HG02798 (cell line): ENCODE results near the gene KRTAP17-1.
"Not testable (repeated sequence)": the region's sequence is repeated elsewhere in the genome, so short reads cannot be mapped to it uniquely, and the experiment has no call there.

Experiments used
- ATAC-seq: cut with Tn5 transposase; IDR thresholded peaks from one replicate; pipeline ENCODE4 v1.9.1; 2021; ENCODE audit warnings: mild to moderate bottlenecking; ENCODE audit not compliant: unreplicated experiment, poor library complexity

The KRTAP17-1 gene

DNA sequence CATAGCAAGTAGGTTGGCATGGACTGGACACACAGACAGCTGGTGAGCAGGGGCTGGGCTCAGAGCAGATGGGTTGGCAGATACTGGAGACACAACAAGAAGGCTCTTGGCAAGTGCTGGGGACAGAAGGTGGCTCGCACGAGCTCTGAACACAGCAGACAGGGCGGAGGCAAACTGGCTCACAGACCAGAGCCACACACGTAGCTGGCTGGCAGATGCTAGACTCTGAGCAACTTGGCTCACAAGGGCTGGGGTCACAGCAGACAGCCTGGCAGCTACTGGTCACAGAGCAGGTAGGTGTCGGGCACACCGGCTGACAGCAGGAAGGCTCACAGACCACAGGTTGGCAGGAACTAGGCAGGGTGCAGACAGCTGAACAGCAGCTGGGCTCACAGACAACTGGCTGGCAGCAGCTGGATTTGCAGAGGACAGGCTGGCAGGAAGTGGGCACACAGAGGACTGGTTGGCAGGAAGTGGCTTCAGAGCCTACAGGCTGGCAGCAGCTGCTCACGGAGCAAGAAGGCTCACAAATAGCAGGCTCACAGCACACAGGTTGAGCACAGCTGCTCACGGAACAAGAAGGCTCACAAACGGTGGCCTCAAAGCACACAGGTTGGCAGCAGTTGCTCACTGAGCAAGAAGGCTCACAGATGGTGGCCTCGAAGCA lies 7.1 kb downstream of the KRTAP17-1 start:
- no peak for ATAC-seq

GRCh38 chr17:41307647-41308046 lies 7.9 kb downstream of the KRTAP17-1 start:
- ATAC-seq: no peak

GRCh38 chr17:41304091-41304490 lies 11.4 kb downstream of the KRTAP17-1 start:
- ATAC-seq: no peak

- no peak for ATAC-seq
Observed at GRCh38 chr17:41302981-41303380, 12.5 kb downstream of the KRTAP17-1 start.

GRCh38 chr17:41301916-41302901 lies 13.3 kb downstream of the KRTAP17-1 start, which contains the start of gene KRTAP29-1:
TSS of gene KRTAP29-1 (minus strand) at chr17:41302851. CDS start at chr17:41302851, 0 bp downstream.
- no peak for ATAC-seq

GRCh38 chr17:41301204-41301790 lies 14.2 kb downstream of the KRTAP17-1 start:
- ATAC-seq: no peak

GRCh38 chr17:41298458-41299135 lies 16.9 kb downstream of the KRTAP17-1 start:
- ATAC-seq: no peak

DNA sequence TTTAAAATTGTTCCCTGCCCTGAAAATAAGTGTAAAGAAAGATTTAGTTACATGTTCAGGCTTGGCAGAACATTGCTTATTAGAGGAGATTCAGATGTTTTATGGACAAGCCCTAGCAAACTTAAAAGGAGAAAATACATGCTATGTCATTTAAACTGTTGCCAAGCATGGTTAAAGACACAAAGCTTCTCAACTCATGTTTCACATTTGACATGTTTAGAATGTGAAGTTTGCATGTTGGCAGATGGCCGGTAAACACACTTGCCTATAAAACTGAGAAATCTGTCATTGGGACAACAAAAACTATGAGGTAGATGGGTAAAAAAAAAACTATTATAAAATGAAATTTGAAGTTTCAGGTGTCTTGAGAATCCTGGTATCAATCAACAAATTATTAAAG lies 18.7 kb downstream of the KRTAP17-1 start:
- no peak for ATAC-seq

DNA sequence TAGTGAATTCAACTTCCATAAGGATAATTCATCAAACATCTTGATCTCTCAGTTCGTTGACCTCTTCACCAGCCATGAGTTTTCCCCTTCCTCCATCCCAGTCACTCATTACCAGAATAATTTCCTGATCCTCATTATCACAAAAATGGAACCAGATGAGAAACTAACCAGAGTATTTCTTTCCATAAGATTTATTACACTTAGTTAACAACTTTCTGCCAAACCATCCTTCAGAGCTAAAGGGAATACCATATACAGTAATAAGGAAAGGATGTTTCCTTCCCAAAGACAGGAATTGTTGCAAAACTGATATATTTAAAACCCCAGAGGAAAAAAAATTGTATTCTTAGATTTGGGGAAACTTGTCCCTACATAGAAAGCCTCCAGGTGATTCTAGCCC lies 21.5 kb downstream of the KRTAP17-1 start:
- no peak for ATAC-seq

- ATAC-seq: no peak
Observed at GRCh38 chr17:41287050-41287449, 28.5 kb downstream of the KRTAP17-1 start.

DNA sequence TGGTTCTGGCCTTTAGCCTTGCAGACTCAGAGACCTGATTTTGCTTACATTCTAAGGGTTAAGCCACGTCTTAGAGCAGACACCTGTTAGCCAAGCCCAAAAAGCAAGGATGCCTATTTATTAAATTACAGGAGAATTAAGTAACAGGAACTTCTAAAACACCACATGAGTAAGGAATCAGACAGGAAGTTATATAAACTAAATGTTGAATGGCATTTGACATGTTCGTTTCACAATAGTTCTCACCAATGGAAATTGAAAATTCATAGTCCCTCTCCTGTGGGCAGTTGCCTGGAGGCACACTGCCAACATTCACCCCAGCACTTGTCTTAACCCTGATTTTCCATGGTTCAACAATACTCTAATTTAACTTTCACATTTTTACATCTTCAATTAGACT lies 31.0 kb downstream of the KRTAP17-1 start:
- ATAC-seq: no peak

- no peak for ATAC-seq
Observed at GRCh38 chr17:41284043-41284442, 31.5 kb downstream of the KRTAP17-1 start.

DNA sequence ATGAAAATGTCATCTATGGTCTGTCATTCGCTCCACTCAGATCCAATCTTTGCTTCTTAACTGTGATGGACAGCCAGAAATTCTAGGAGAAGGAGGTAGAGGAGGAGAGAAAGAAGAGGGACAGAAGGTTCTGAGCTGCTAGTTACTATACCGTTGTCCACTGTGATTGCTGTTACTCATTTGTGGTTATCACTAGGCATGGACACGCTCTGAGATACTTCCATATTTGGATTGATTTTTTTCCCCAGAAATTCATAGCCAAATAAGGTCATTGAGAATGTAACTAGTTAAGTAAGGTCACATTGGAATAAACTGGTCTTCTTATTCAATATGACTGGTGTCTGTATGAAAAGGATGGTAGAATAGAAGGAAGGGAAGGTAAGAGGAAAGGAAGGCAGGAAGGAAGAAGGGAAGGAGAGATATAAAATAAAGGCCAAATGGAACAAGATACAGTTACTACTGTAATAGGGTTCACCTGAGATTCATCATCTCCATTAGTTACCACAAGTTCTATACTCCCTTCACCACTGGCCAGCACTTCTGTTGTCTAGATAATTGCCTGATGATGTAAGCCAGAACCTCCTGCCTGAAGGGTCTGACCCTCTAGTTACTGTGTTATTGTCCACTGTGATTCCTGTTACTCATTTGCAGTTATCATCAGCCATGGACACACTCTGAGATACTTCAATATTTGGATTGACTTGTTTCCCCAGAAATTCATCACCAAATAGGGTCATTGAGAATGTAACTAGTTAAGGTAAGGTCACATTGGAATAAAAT lies 37.1 kb downstream of the KRTAP17-1 start:
- no peak for ATAC-seq

DNA sequence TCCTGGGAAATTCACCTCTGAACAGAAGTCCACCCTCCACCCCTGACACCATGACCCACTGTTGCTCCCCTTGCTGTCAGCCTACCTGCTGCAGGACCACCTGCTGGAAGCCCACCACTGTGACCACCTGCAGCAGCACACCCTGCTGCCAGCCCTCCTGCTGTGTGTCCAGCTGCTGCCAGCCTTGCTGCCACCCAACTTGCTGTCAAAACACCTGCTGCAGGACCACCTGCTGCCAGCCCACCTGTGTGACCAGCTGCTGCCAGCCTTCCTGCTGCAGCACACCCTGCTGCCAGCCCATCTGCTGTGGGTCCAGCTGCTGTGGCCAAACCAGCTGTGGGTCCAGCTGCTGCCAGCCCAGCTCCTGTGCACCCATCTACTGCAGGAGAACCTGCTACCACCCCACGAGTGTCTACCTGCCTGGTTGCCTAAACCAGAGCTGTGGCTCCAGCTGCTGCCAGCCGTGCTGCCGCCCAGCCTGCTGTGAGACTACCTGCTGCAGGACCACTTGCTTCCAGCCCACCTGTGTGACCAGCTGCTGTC lies 39.8 kb downstream of the KRTAP17-1 start, which contains the start of gene KRTAP9-7:
KRTAP9-7 (plus strand) TSS at position 51 of the 543 bp plus-strand sequence; CDS start at position 51, 0 bp downstream.
- ATAC-seq: not testable (repeated sequence)

GRCh38 chr17:41271858-41272257 lies 43.7 kb downstream of the KRTAP17-1 start:
- ATAC-seq: no peak

DNA sequence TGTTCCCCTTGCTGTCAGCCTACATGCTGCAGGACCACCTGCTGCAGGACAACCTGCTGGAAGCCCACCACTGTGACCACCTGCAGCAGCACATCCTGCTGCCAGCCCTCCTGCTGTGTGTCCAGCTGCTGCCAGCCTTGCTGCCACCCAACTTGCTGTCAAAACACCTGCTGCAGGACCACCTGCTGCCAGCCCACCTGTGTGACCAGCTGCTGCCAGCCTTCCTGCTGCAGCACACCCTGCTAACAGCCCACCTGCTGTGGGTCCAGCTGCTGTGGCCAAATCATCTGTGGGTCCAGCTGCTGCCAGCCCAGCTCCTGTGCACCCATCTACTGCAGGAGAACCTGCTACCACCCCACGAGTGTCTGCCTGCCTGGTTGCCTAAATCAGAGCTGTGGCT lies 44.2 kb downstream of the KRTAP17-1 start:
- not testable (repeated sequence) for ATAC-seq

- no peak for ATAC-seq
Observed at GRCh38 chr17:41267711-41268110, 47.8 kb downstream of the KRTAP17-1 start.

DNA sequence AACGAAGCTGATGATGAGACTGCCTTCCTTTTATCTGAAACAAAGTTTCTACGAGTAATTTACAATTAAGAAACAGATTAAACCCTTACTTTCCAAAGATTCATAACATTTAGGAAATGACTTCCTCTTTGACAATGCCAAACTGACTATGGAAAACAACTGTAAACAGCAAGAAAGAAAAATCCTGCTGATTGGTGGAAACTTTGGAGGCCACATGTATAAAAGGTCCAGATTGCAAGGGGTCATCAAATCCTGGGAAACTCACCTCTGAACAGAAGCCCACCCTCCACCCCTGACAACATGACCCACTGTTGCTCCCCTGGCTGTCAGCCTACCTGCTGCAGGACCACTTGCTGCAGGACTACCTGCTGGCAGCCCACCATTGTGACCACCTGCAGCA lies 50.4 kb downstream of the KRTAP17-1 start, which contains the start of gene KRTAP9-6:
KRTAP9-6 (plus strand) TSS at position 301 of the 400 bp plus-strand sequence; CDS start at position 301, 0 bp downstream.
- no peak for ATAC-seq
